ENCODE measurements around the gene STK11IP.

GRCh38 chr2:219607931-219608330 lies 10.3 kb downstream of the STK11IP start:
- no peak for TF ChIP-seq CTCF (IDR thresholded peaks at IDR 0.05)
- TF ChIP-seq POLR2AphosphoS5 (IDR thresholded peaks at IDR 0.05) = no peak
